PC-3 (cell line): ENCODE measurements around the gene STIMATE.

Experiments
- CTCF ChIP-seq: fragments of 300-600 bp; sonication (generic); conservative IDR thresholded peaks from 2 replicates; pipeline ENCODE4 v1.5.1; 2017; ENCODE audit warnings: antibody characterized with exemption, low read depth, mild to moderate bottlenecking, low read length
- EZH2phosphoT487 ChIP-seq: fragments of 300-600 bp; sonication (generic); IDR thresholded peaks from 2 replicates; pipeline ENCODE4 v1.6.1; 2018; ENCODE audit warnings: mild to moderate bottlenecking, antibody characterized with exemption, low read length, borderline replicate concordance

- TF ChIP-seq CTCF (no peak), EZH2phosphoT487 (no peak)
These were observed 61.4 kb downstream of the STIMATE start for GRCh38 chr3:52835766-52836470.
